Measurements from ENCODE around the gene KRTAP10-7. TPM values are rescaled to one million over a fixed set of nuclear protein-coding genes. Genes with fewer than 3 reads are reported as not detected.
"Not testable (repeated sequence)": the region's sequence is repeated elsewhere in the genome, so short reads cannot be mapped to it uniquely, and the experiment has no call there.

Gene KRTAP10-7
- total RNA-seq, 1 donor from 2014 or later, result not detected

- DNase-seq (ENCODE audit: low read depth) (no peak), FAIRE-seq (no peak)
- H3K4me2 ChIP-seq (ENCODE audit: low read length), result no peak overlapping the region
- no peaks in the 10 kb centered on the region for H3K4me1 ChIP-seq (ENCODE audit: insufficient read depth, low read length)
- no peak overlapping the region for H3K9ac ChIP-seq (ENCODE audit: low read length)
- no peaks in the 10 kb centered on the region for H3K36me3 ChIP-seq (ENCODE audit: insufficient read depth, low read length)
- H2AFZ ChIP-seq (ENCODE audit: low read depth, low read length), result no peak overlapping the region
- no peaks in the 10 kb centered on the region for H3K27me3 ChIP-seq (ENCODE audit: insufficient read depth, low read length)
- no peak overlapping the region for H3K4me3 ChIP-seq (ENCODE audit: insufficient read depth, low read depth, low read length)
- H3K9me3 ChIP-seq (ENCODE audit: insufficient read depth, low read depth, low read length), result no peaks in the 10 kb centered on the region
- Mint-ChIP-seq H3K36me3 (ENCODE audit: low read depth, unreplicated experiment) (peaks cover 1% of the 10 kb centered on the region), H3K27ac (ENCODE audit: unreplicated experiment) (no peak overlapping the region), H3K9me3 (ENCODE audit: unreplicated experiment) (peaks cover 9% of the 10 kb centered on the region), H3K27me3 (ENCODE audit: low read depth, unreplicated experiment) (peaks cover 42% of the 10 kb centered on the region), H3K4me1 (ENCODE audit: low read depth, unreplicated experiment) (peaks cover 2% of the 10 kb centered on the region), H3K4me3 (ENCODE audit: unreplicated experiment) (no peak overlapping the region)
- no peaks in the 10 kb centered on the region for H3K79me2 ChIP-seq (ENCODE audit: insufficient read depth, low read length)
- no peak for TF ChIP-seq EZH2 (IDR thresholded peaks at IDR 0.05; ENCODE audit: insufficient read depth, low read length)
- no peak for TF ChIP-seq CTCF (IDR thresholded peaks at IDR 0.05; ENCODE audit: insufficient read depth, low read depth, low read length)
- no peaks in the 10 kb centered on the region for H4K20me1 ChIP-seq (ENCODE audit: insufficient read depth, low read length)
- H3K27ac ChIP-seq (ENCODE audit: low read depth, low read length), result no peak overlapping the region
These were observed 10.7 kb upstream of the KRTAP10-7 start for GRCh38 chr21:44589586-44590305.

GRCh38 chr21:44590311-44590721, 10.1 kb upstream of the KRTAP10-7 start:
- Mint-ChIP-seq H3K9me3 (ENCODE audit: unreplicated experiment) (peaks cover 9% of the 10 kb centered on the region), H3K4me3 (ENCODE audit: unreplicated experiment) (no peak overlapping the region), H3K27ac (ENCODE audit: unreplicated experiment) (no peak overlapping the region), H3K36me3 (ENCODE audit: low read depth, unreplicated experiment) (peaks cover 1% of the 10 kb centered on the region), H3K4me1 (ENCODE audit: low read depth, unreplicated experiment) (peaks cover 2% of the 10 kb centered on the region), H3K27me3 (ENCODE audit: low read depth, unreplicated experiment) (peaks cover 39% of the 10 kb centered on the region)
- H3K79me2 ChIP-seq (ENCODE audit: insufficient read depth, low read length), result no peaks in the 10 kb centered on the region
- DNase-seq (ENCODE audit: low read depth) (no peak), FAIRE-seq (no peak)
- no peak overlapping the region for H2AFZ ChIP-seq (ENCODE audit: low read depth, low read length)
- no peaks in the 10 kb centered on the region for H3K27me3 ChIP-seq (ENCODE audit: insufficient read depth, low read length)
- no peak overlapping the region for H3K9ac ChIP-seq (ENCODE audit: low read length)
- no peak overlapping the region for H3K4me3 ChIP-seq (ENCODE audit: insufficient read depth, low read depth, low read length)
- H3K9me3 ChIP-seq (ENCODE audit: insufficient read depth, low read depth, low read length), result no peaks in the 10 kb centered on the region
- H3K4me1 ChIP-seq (ENCODE audit: insufficient read depth, low read length), result no peaks in the 10 kb centered on the region
- no peak overlapping the region for H3K4me2 ChIP-seq (ENCODE audit: low read length)
- H3K27ac ChIP-seq (ENCODE audit: low read depth, low read length), result no peak overlapping the region
- no peaks in the 10 kb centered on the region for H4K20me1 ChIP-seq (ENCODE audit: insufficient read depth, low read length)
- no peaks in the 10 kb centered on the region for H3K36me3 ChIP-seq (ENCODE audit: insufficient read depth, low read length)
- TF ChIP-seq EZH2 (IDR thresholded peaks at IDR 0.05; ENCODE audit: insufficient read depth, low read length), result no peak
- TF ChIP-seq CTCF (IDR thresholded peaks at IDR 0.05; ENCODE audit: insufficient read depth, low read depth, low read length), result no peak

- H3K4me1 ChIP-seq (ENCODE audit: insufficient read depth, low read length); H3K36me3 Mint-ChIP-seq (ENCODE audit: low read depth, unreplicated experiment); H3K27me3 ChIP-seq (ENCODE audit: insufficient read depth, low read length); H3K4me3 ChIP-seq (ENCODE audit: insufficient read depth, low read depth, low read length); H3K9me3 Mint-ChIP-seq (ENCODE audit: unreplicated experiment); FAIRE-seq; H4K20me1 ChIP-seq (ENCODE audit: insufficient read depth, low read length); H3K4me3 Mint-ChIP-seq (ENCODE audit: unreplicated experiment); H3K79me2 ChIP-seq (ENCODE audit: insufficient read depth, low read length); H3K4me1 Mint-ChIP-seq (ENCODE audit: low read depth, unreplicated experiment); H3K36me3 ChIP-seq (ENCODE audit: insufficient read depth, low read length); H3K4me2 ChIP-seq (ENCODE audit: low read length); H3K9me3 ChIP-seq (ENCODE audit: insufficient read depth, low read depth, low read length); H3K9ac ChIP-seq (ENCODE audit: low read length); DNase-seq (ENCODE audit: low read depth); H2AFZ ChIP-seq (ENCODE audit: low read depth, low read length); H3K27ac ChIP-seq (ENCODE audit: low read depth, low read length); H3K27ac Mint-ChIP-seq (ENCODE audit: unreplicated experiment): not testable (repeated sequence)
- H3K27me3 Mint-ChIP-seq (ENCODE audit: low read depth, unreplicated experiment), result peaks cover 37% of the 10 kb centered on the region
These were observed 9.2 kb upstream of the KRTAP10-7 start for GRCh38 chr21:44590897-44591800.

GRCh38 chr21:44591801-44592130, 8.6 kb upstream of the KRTAP10-7 start:
- not testable (repeated sequence) for H3K36me3 Mint-ChIP-seq (ENCODE audit: low read depth, unreplicated experiment); FAIRE-seq; H3K9ac ChIP-seq (ENCODE audit: low read length); H3K27ac ChIP-seq (ENCODE audit: low read depth, low read length); DNase-seq (ENCODE audit: low read depth); H3K27me3 ChIP-seq (ENCODE audit: insufficient read depth, low read length); H4K20me1 ChIP-seq (ENCODE audit: insufficient read depth, low read length); H2AFZ ChIP-seq (ENCODE audit: low read depth, low read length); H3K4me2 ChIP-seq (ENCODE audit: low read length); H3K4me1 ChIP-seq (ENCODE audit: insufficient read depth, low read length); H3K4me3 ChIP-seq (ENCODE audit: insufficient read depth, low read depth, low read length); H3K9me3 ChIP-seq (ENCODE audit: insufficient read depth, low read depth, low read length); H3K27ac Mint-ChIP-seq (ENCODE audit: unreplicated experiment); H3K4me1 Mint-ChIP-seq (ENCODE audit: low read depth, unreplicated experiment); H3K4me3 Mint-ChIP-seq (ENCODE audit: unreplicated experiment); H3K36me3 ChIP-seq (ENCODE audit: insufficient read depth, low read length); H3K79me2 ChIP-seq (ENCODE audit: insufficient read depth, low read length); H3K9me3 Mint-ChIP-seq (ENCODE audit: unreplicated experiment)
- peaks cover 31% of the 10 kb centered on the region for H3K27me3 Mint-ChIP-seq (ENCODE audit: low read depth, unreplicated experiment)

All from astrocyte (in vitro differentiated cells and primary cell).